CD14-positive monocyte (primary cell): ENCODE data around the gene TUBGCP3. TPM values are rescaled to one million over a fixed set of nuclear protein-coding genes. Genes with fewer than 3 reads are reported as not detected.

ENCODE experiments used
- DNase-seq, 3 donors: peaks; one replicate each; pipeline ENCODE4 v3.0.0-alpha.2; 2011 to 2022
- H2AFZ ChIP-seq: 2 replicates; pipeline ENCODE4 v1.6.0; 2012; ENCODE audit warnings: mild to moderate bottlenecking, low read depth, low read length, inconsistent platforms; ENCODE audit not compliant: insufficient read depth, poor library complexity, severe bottlenecking
- H3K27ac ChIP-seq, 2 donors: 1 replicate in 1 of 2; 2 replicates in 1 of 2; pipeline ENCODE4 v1.5.1; 2012 to 2013; ENCODE audit warnings: low read length in 2 of 2, control low read depth in 1 of 2, inconsistent platforms in 1 of 2, low read depth in 1 of 2, mild to moderate bottlenecking in 1 of 2
- H3K27me3 ChIP-seq, 2 donors: one replicate each; pipeline versions ENCODE4 v1.6.0 to v1.6.1; 2011 to 2013; ENCODE audit warnings: low read length in 2 of 2; ENCODE audit not compliant: control insufficient read depth in 2 of 2, insufficient read depth in 2 of 2
- H3K36me3 ChIP-seq, 2 donors: replicated peaks in 1 of 2; 1 replicate in 1 of 2; 2 replicates in 1 of 2; pipeline versions ENCODE4 v1.5.1 to v1.6.1; 2012 to 2013; ENCODE audit warnings: low read length in 2 of 2, control low read depth in 1 of 2, inconsistent platforms in 1 of 2, mild to moderate bottlenecking in 1 of 2; ENCODE audit not compliant: insufficient read depth in 2 of 2, control insufficient read depth in 1 of 2
- H3K4me1 ChIP-seq, 2 donors: 1 replicate in 1 of 2; 2 replicates in 1 of 2; pipeline versions ENCODE4 v1.5.1 to v1.6.1; 2012 to 2013; ENCODE audit warnings: low read length in 2 of 2, control low read depth in 1 of 2, inconsistent platforms in 1 of 2, mild to moderate bottlenecking in 1 of 2, moderate library complexity in 1 of 2; ENCODE audit not compliant: insufficient read depth in 2 of 2, control insufficient read depth in 1 of 2
- H3K4me2 ChIP-seq: replicated peaks from 2 replicates; pipeline ENCODE3; 2012; ENCODE audit warnings: low read length, moderate library complexity, mild to moderate bottlenecking; ENCODE audit not compliant: poor library complexity, severe bottlenecking; ENCODE audit errors: extremely low read depth
- H3K4me3 ChIP-seq, 3 experiments: fragments of 200-600 bp in 1 of 3; sonication (generic) in 1 of 3; replicated peaks in 1 of 3; 1 replicate in 2 of 3; 2 replicates in 1 of 3; pipeline ENCODE4 v1.5.1; 2011 to 2013; ENCODE audit warnings: low read length in 3 of 3, mild to moderate bottlenecking in 3 of 3, control low read depth in 2 of 3, low read depth in 2 of 3, inconsistent platforms in 1 of 3, moderate library complexity in 1 of 3
- H3K79me2 ChIP-seq: 2 replicates; pipeline ENCODE4 v1.6.0; 2012; ENCODE audit warnings: mild to moderate bottlenecking, control low read depth, inconsistent platforms, low read length, moderate library complexity; ENCODE audit not compliant: insufficient read depth
- H3K9ac ChIP-seq: 2 replicates; pipeline ENCODE4 v1.6.0; 2017; ENCODE audit warnings: low read length, mild to moderate bottlenecking; ENCODE audit not compliant: insufficient read depth, poor library complexity, severe bottlenecking
- H3K9me3 ChIP-seq, 2 donors: replicated peaks in 1 of 2; 1 replicate in 1 of 2; 2 replicates in 1 of 2; pipeline versions ENCODE4 v1.5.1 to v1.6.1; 2012 to 2013; ENCODE audit warnings: low read length in 2 of 2, control low read depth in 1 of 2; ENCODE audit not compliant: control insufficient read depth in 1 of 2, insufficient read depth in 1 of 2
- H4K20me1 ChIP-seq: 2 replicates; pipeline ENCODE4 v1.6.0; 2012; ENCODE audit warnings: mild to moderate bottlenecking, low read length, control low read depth, moderate library complexity; ENCODE audit not compliant: insufficient read depth
- H3K27ac Mint-ChIP-seq, 7 donors: one replicate each; pipeline ENCODE4 v1.8.0; 2020; ENCODE audit warnings: mild to moderate bottlenecking in 7 of 7, mixed read lengths in 7 of 7, moderate library complexity in 6 of 7, inconsistent platforms in 2 of 7
- H3K27me3 Mint-ChIP-seq, 3 donors: one replicate each; pipeline ENCODE4 v1.8.0; 2021 to 2022; ENCODE audit warnings: low read depth in 3 of 3, mild to moderate bottlenecking in 3 of 3, mixed read lengths in 3 of 3, moderate library complexity in 3 of 3, inconsistent platforms in 1 of 3
- H3K36me3 Mint-ChIP-seq, 2 donors: one replicate each; pipeline ENCODE4 v1.8.0; 2020; ENCODE audit warnings: mixed read lengths in 2 of 2, inconsistent platforms in 1 of 2, mild to moderate bottlenecking in 1 of 2
- H3K4me1 Mint-ChIP-seq: one replicate; pipeline ENCODE4 v1.8.0; 2020; ENCODE audit warnings: mild to moderate bottlenecking, mixed read lengths
- H3K4me3 Mint-ChIP-seq, 2 donors: one replicate each; pipeline ENCODE4 v1.8.0; 2020; ENCODE audit warnings: mild to moderate bottlenecking in 2 of 2, mixed read lengths in 2 of 2, moderate library complexity in 1 of 2
- H3K9me3 Mint-ChIP-seq, 7 donors: one replicate each; pipeline ENCODE4 v1.8.0; 2020 to 2022; ENCODE audit warnings: mixed read lengths in 7 of 7, mild to moderate bottlenecking in 6 of 7, moderate library complexity in 6 of 7, inconsistent platforms in 2 of 7
- WGBS: methylation state at CpG from one replicate; pipeline ENCODE4 v1.1.5; 2013; ENCODE audit warnings: missing lambda C conversion rate; ENCODE audit not compliant: insufficient coverage; 5-methylcytosine and 5-hydroxymethylcytosine counted together
- intact Hi-C, 2 donors: fragments of 100-400 bp; cut with micrococcal nuclease; formaldehyde crosslinking; loops; one replicate each; pipeline versions ENCODE4 v1.15.0 to v1.15.1; 2023
- polyA plus RNA-seq, 3 donors: library from polyadenylated mRNA; depleted of rRNA in 1 of 3; unstranded in 2 of 3; stranded (reverse) in 1 of 3; fragments of 300-500 nt in 2 of 3; fragments of >200 nt in 1 of 3; fragmentation: Illumina TruSeq in 2 of 3; gene quantifications; 1 replicate in 2 of 3; 2 replicates in 1 of 3; pipeline ENCODE4 v1.2.3, GENCODE V29; 2012 to 2021
- TF ChIP-seq, protein P1 (sequence below): fragments of 200-600 bp; IDR thresholded peaks from one replicate; pipeline ENCODE4 v1.8.0; 2022; ENCODE audit warnings: antibody characterized with exemption, mild to moderate bottlenecking

Gene TUBGCP3
- polyA plus RNA-seq, 3 donors: 25.4 to 47.1 (median 34.1) TPM

DNA sequence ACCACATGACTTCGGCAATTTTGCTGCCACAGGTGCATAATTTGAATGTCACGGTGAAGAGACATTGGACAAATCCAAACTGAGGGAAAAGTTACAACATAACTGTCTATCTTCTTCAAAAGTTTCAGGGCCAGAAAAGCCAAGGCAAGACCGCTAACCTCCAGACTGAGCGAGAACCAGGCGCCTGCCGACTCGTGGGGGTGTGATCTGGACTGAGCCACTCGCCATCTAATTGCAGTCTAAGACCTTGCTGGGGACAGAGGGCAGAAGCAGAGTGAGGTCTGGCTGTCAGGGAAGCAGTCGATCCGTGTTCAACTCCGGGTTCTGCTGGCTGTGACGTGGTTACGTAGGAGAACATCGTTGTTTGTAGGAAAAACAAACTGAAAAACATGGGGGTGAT is 123.2 kb downstream of the TUBGCP3 start:
- Histone ChIP-seq H4K20me1 (no peaks in the 10 kb centered on the region), H3K4me3 (no peak overlapping the region), H3K79me2 (no peaks in the 10 kb centered on the region), H3K4me2 (no peak overlapping the region), H3K36me3 (no peaks in the 10 kb centered on the region), H3K27ac (no peak overlapping the region), H2AFZ (no peak overlapping the region), H3K27me3 (no peaks in the 10 kb centered on the region), H3K4me1 (no peaks in the 10 kb centered on the region), H3K9me3 (peaks cover 6 to 35% of the 10 kb centered on the region in 2 donors), H3K9ac (no peak overlapping the region)
- no peak for DNase-seq
- intact Hi-C loops: no loop called here
- H3K27me3 Mint-ChIP-seq: peaks cover 0 to 3% (median 2%) of the 10 kb centered on the region in 3 donors
- WGBS: 94% methylated on average over 10 of the region's 14 CpGs
- H3K36me3 Mint-ChIP-seq: no peaks in the 10 kb centered on the region
- H3K4me3 Mint-ChIP-seq: no peak overlapping the region
- TF ChIP-seq, protein P1, sequence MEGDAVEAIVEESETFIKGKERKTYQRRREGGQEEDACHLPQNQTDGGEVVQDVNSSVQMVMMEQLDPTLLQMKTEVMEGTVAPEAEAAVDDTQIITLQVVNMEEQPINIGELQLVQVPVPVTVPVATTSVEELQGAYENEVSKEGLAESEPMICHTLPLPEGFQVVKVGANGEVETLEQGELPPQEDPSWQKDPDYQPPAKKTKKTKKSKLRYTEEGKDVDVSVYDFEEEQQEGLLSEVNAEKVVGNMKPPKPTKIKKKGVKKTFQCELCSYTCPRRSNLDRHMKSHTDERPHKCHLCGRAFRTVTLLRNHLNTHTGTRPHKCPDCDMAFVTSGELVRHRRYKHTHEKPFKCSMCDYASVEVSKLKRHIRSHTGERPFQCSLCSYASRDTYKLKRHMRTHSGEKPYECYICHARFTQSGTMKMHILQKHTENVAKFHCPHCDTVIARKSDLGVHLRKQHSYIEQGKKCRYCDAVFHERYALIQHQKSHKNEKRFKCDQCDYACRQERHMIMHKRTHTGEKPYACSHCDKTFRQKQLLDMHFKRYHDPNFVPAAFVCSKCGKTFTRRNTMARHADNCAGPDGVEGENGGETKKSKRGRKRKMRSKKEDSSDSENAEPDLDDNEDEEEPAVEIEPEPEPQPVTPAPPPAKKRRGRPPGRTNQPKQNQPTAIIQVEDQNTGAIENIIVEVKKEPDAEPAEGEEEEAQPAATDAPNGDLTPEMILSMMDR: no peak
- peaks cover 7 to 40% (median 25%) of the 10 kb centered on the region in 7 donors for H3K9me3 Mint-ChIP-seq
- H3K27ac Mint-ChIP-seq: no peak overlapping the region
- no peaks in the 10 kb centered on the region for H3K4me1 Mint-ChIP-seq

DNA sequence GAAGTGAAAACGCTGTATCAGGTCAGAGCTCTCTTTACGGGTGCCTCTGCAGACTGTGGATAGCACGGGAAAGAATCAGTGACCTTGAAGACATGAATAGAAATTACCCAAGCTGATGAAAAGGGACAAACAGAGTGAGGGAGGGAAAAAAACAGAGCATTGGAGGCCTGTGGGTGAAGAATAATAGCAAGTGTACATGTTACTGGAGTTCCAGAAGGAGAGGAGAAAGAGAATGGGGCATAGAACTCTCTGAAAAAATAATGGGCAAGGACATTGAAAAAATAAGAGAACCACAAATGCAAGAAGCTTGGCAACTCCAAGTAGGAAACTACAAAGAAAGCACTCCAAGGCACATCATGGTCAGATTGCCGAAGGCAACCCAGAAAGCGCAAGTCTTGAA is 125.5 kb downstream of the TUBGCP3 start:
- H3K4me1 Mint-ChIP-seq: no peaks in the 10 kb centered on the region
- H2AFZ ChIP-seq: no peak overlapping the region
- WGBS: 87% methylated on average over 4 of the region's 5 CpGs
- H3K9me3 ChIP-seq: peaks cover 6 to 34% of the 10 kb centered on the region in 2 donors
- no peak for DNase-seq
- no peak overlapping the region for H3K9ac ChIP-seq
- no peaks in the 10 kb centered on the region for H3K36me3 ChIP-seq
- no peak overlapping the region for H3K27ac Mint-ChIP-seq
- H3K4me3 ChIP-seq: no peak overlapping the region
- H3K9me3 Mint-ChIP-seq: peaks cover 7 to 35% (median 23%) of the 10 kb centered on the region in 7 donors
- no peak overlapping the region for H3K4me2 ChIP-seq
- TF ChIP-seq, protein P1: no peak
- peaks cover 0 to 8% (median 2%) of the 10 kb centered on the region in 3 donors for H3K27me3 Mint-ChIP-seq
- no peaks in the 10 kb centered on the region for H3K4me1 ChIP-seq
- no peaks in the 10 kb centered on the region for H3K27me3 ChIP-seq
- H4K20me1 ChIP-seq: no peaks in the 10 kb centered on the region
- no peak overlapping the region for H3K27ac ChIP-seq
- H3K36me3 Mint-ChIP-seq: no peaks in the 10 kb centered on the region
- H3K79me2 ChIP-seq: no peaks in the 10 kb centered on the region
- H3K4me3 Mint-ChIP-seq: no peak overlapping the region
- intact Hi-C loops: no loop called here
